NB4 (cell line): ENCODE data around the gene CSF1.

Experiments
- CTCF ChIP-seq: IDR thresholded peaks from one replicate; pipeline ENCODE4 v1.5.1; 2012; ENCODE audit warnings: low read depth, low read length
- MAX ChIP-seq: IDR thresholded peaks from 2 replicates; pipeline ENCODE4 v1.6.1; 2011; ENCODE audit warnings: low read depth, low read length
- POLR2A ChIP-seq: IDR thresholded peaks from 2 replicates; pipeline ENCODE4 v1.6.1; 2011; ENCODE audit warnings: mild to moderate bottlenecking; ENCODE audit not compliant: insufficient read length; ENCODE audit errors: extremely low read depth

GRCh38 chr1:109877776-109878175 is 32.9 kb upstream of the CSF1 start:
- TF ChIP-seq CTCF (no peak), POLR2A (no peak), MAX (no peak)
